ENCODE data around the gene SIX3.

Gene SIX3

DNA sequence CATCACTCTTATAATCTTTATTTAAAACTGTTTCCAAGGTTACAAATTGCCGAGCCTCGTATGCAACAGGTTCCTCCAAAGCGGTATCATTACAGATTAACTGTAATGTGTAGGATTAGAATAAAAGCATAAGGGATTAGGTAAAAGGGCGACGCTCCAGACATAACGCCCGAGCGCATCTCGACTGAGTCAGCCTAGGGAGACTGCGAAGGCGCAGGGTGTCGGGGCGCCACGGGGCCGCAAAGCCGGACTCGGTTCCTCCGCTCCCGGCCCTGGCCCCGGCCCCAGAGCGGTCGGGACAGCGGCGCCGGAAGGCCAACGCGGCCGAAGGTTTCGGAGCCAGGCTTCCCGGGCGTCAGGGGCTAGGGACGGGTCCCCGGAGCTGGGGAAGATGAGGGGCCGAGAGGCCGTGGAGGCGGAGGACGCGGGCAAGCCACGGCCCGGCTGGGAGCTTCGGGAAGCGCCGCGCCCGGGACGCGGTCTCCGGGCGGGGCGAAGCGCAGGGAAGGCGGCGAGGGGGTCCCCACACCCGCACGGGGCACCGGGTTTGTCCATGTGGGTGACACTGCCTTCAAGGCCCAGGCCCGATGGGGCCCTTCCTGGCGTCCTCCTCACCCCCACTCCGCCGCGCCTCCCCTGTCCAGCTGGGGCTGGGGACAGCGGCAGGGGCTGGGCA lies 12.9 kb upstream of the SIX3 start:
- no peak overlapping the region for H2BK120ac ChIP-seq (ENCODE audit: low read depth, low read length)
- H3K27me3 ChIP-seq (ENCODE audit: control insufficient read depth in 1 of 2, insufficient read depth in 1 of 2, low read length in 2 of 2), result peaks cover 90 to 97% of the 10 kb centered on the region in 2 experiments
- no peak overlapping the region for H2BK15ac ChIP-seq (ENCODE audit: low read depth, poor library complexity, severe bottlenecking)
- H3K4ac ChIP-seq (ENCODE audit: low read depth in 1 of 2, low read length in 2 of 2), result no peak overlapping the region
- H3K4me3 ChIP-seq (ENCODE audit: insufficient read depth in 1 of 2, low read depth in 1 of 2, low read length in 2 of 2), result no peak overlapping the region
- peak overlapping the region; percentile 55 for H3K4me2 ChIP-seq (ENCODE audit: low read length, poor library complexity, severe bottlenecking)
- no peak overlapping the region for H3K18ac ChIP-seq (ENCODE audit: low read depth in 1 of 2, low read length in 2 of 2)
- no peak overlapping the region for H4K91ac ChIP-seq (ENCODE audit: low read length)
- H4K8ac ChIP-seq (ENCODE audit: low read length), result no peak overlapping the region
- H3K9ac ChIP-seq (ENCODE audit: low read length), result no peak overlapping the region
- H3K4me1 ChIP-seq (ENCODE audit: control insufficient read depth, insufficient read depth, low read depth, low read length), result peaks cover 25% of the 10 kb centered on the region
- no peak overlapping the region for H2BK5ac ChIP-seq (ENCODE audit: low read depth, low read length, poor library complexity, severe bottlenecking)
- H3K14ac ChIP-seq (ENCODE audit: low read length in 2 of 2), result no peak overlapping the region
- no peak overlapping the region for H3K27ac ChIP-seq (ENCODE audit: low read length, poor library complexity, severe bottlenecking)
- no peak overlapping the region for H2BK12ac ChIP-seq (ENCODE audit: low read length in 2 of 2)
- no peaks in the 10 kb centered on the region for H3K79me1 ChIP-seq (replicated peaks; ENCODE audit: low read length, poor library complexity, severe bottlenecking)
- H2AK5ac ChIP-seq (ENCODE audit: low read length, severe bottlenecking), result no peak overlapping the region
- WGBS, result 1% methylated on average over 39 of the region's 62 CpGs
- H3K9me3 ChIP-seq (ENCODE audit: control insufficient read depth, low read length), result peaks cover 2% of the 10 kb centered on the region
- H3K36me3 ChIP-seq (ENCODE audit: control insufficient read depth in 1 of 2, insufficient read depth in 2 of 2, low read depth in 1 of 2, low read length in 2 of 2), result no peaks in the 10 kb centered on the region
- DNase-seq, result no peak
- H2AFZ ChIP-seq (ENCODE audit: low read depth, low read length), result no peak overlapping the region
- no peak overlapping the region for H3K23ac ChIP-seq (ENCODE audit: low read length in 2 of 2)

DNA sequence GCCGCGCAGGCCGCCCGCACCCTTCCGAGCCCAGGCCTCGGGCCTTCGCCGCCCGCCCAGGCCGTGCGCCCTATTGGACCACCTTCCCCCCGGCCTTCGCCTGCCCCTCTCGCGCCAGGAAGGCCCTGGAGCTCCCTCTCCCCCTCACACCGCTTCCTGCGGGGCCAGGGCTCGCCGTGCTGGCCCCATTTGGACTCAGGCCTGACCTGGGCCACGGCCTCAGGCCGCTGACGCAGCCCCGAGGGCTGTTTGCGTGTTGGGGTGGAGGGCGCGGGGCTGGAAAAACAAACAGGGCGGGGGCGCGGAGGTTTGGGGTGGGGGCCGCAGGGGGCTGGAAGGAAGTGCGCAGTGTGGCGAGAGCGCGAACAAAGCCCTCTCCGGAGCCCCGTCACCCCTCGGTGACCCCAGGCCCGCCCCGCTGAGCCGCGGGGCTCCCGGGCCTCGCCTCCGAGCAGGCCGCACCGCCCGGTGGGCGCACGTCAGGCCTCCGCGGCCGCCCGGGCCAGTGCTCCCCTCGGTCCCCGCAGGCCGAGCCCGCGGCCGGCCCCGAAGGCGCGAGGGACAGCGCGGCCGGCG lies 12.3 kb upstream of the SIX3 start:
- Histone ChIP-seq H3K27ac (ENCODE audit: low read length, poor library complexity, severe bottlenecking) (no peak overlapping the region), H2BK15ac (ENCODE audit: low read depth, poor library complexity, severe bottlenecking) (no peak overlapping the region), H3K9ac (ENCODE audit: low read length) (no peak overlapping the region), H2BK120ac (ENCODE audit: low read depth, low read length) (no peak overlapping the region), H2BK5ac (ENCODE audit: low read depth, low read length, poor library complexity, severe bottlenecking) (no peak overlapping the region), H3K18ac (ENCODE audit: low read depth in 1 of 2, low read length in 2 of 2) (no peak overlapping the region), H3K4me1 (ENCODE audit: control insufficient read depth, insufficient read depth, low read depth, low read length) (peaks cover 25% of the 10 kb centered on the region), H3K4ac (ENCODE audit: low read depth in 1 of 2, low read length in 2 of 2) (no peak overlapping the region), H4K91ac (ENCODE audit: low read length) (no peak overlapping the region), H2AK5ac (ENCODE audit: low read length, severe bottlenecking) (no peak overlapping the region), H4K8ac (ENCODE audit: low read length) (no peak overlapping the region), H3K79me1 (replicated peaks; ENCODE audit: low read length, poor library complexity, severe bottlenecking) (no peaks in the 10 kb centered on the region), H2BK12ac (ENCODE audit: low read length in 2 of 2) (no peak overlapping the region), H3K27me3 (ENCODE audit: control insufficient read depth in 1 of 2, insufficient read depth in 1 of 2, low read length in 2 of 2) (peaks cover 90 to 97% of the 10 kb centered on the region in 2 experiments), H3K36me3 (ENCODE audit: control insufficient read depth in 1 of 2, insufficient read depth in 2 of 2, low read depth in 1 of 2, low read length in 2 of 2) (no peaks in the 10 kb centered on the region), H3K14ac (ENCODE audit: low read length in 2 of 2) (no peak overlapping the region), H3K23ac (ENCODE audit: low read length in 2 of 2) (peak overlapping the region in 1 of 2 experiments; percentile 3), H3K4me3 (ENCODE audit: insufficient read depth in 1 of 2, low read depth in 1 of 2, low read length in 2 of 2) (no peak overlapping the region), H2AFZ (ENCODE audit: low read depth, low read length) (no peak overlapping the region), H3K9me3 (ENCODE audit: control insufficient read depth, low read length) (peaks cover 2% of the 10 kb centered on the region), H3K4me2 (ENCODE audit: low read length, poor library complexity, severe bottlenecking) (no peak overlapping the region)
- DNase-seq, result no peak
- WGBS, result 3% methylated on average over 48 of the region's 66 CpGs

DNA sequence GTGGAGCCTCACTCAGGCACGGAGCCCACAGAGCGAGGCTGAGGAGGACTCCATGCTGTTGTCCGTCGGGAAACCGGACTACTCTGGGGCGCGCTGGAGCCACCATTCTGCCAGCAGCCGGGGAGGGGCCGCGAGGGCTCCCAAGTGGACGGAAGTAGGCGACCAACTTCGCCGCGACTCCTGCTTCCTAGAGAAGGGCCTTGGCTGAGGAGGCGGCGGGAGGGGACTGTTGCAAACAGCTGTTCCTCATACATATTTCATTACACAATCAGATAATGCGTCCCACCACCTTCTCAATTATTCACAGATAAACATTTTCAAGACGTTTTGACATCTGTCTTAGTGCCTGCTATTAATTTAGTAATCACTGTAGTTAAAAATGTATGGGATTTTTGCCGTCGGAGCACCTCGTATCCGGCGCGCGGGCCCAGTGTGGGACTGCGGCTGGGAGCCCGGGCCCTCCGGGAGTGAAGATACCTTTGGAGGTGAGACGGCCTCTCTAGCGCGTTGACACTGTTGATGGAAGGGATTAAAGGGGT lies 11.7 kb upstream of the SIX3 start:
- H3K9ac ChIP-seq (ENCODE audit: low read length), result no peak overlapping the region
- peaks cover 25% of the 10 kb centered on the region for H3K4me1 ChIP-seq (ENCODE audit: control insufficient read depth, insufficient read depth, low read depth, low read length)
- WGBS, result 3% methylated on average over 28 of the region's 32 CpGs
- no peak overlapping the region for H3K27ac ChIP-seq (ENCODE audit: low read length, poor library complexity, severe bottlenecking)
- no peak overlapping the region for H3K4me2 ChIP-seq (ENCODE audit: low read length, poor library complexity, severe bottlenecking)
- H2BK5ac ChIP-seq (ENCODE audit: low read depth, low read length, poor library complexity, severe bottlenecking), result no peak overlapping the region
- no peak overlapping the region for H2BK15ac ChIP-seq (ENCODE audit: low read depth, poor library complexity, severe bottlenecking)
- H3K4ac ChIP-seq (ENCODE audit: low read depth in 1 of 2, low read length in 2 of 2), result no peak overlapping the region
- no peak overlapping the region for H4K91ac ChIP-seq (ENCODE audit: low read length)
- peaks cover 90 to 95% of the 10 kb centered on the region in 2 experiments for H3K27me3 ChIP-seq (ENCODE audit: control insufficient read depth in 1 of 2, insufficient read depth in 1 of 2, low read length in 2 of 2)
- no peak overlapping the region for H3K4me3 ChIP-seq (ENCODE audit: insufficient read depth in 1 of 2, low read depth in 1 of 2, low read length in 2 of 2)
- H3K14ac ChIP-seq (ENCODE audit: low read length in 2 of 2), result no peak overlapping the region
- H3K18ac ChIP-seq (ENCODE audit: low read depth in 1 of 2, low read length in 2 of 2), result no peak overlapping the region
- no peak overlapping the region for H2AFZ ChIP-seq (ENCODE audit: low read depth, low read length)
- no peak overlapping the region for H2BK120ac ChIP-seq (ENCODE audit: low read depth, low read length)
- no peaks in the 10 kb centered on the region for H3K36me3 ChIP-seq (ENCODE audit: control insufficient read depth in 1 of 2, insufficient read depth in 2 of 2, low read depth in 1 of 2, low read length in 2 of 2)
- H2BK12ac ChIP-seq (ENCODE audit: low read length in 2 of 2), result no peak overlapping the region
- no peak overlapping the region for H2AK5ac ChIP-seq (ENCODE audit: low read length, severe bottlenecking)
- peaks cover 2% of the 10 kb centered on the region for H3K9me3 ChIP-seq (ENCODE audit: control insufficient read depth, low read length)
- DNase-seq, result no peak
- H4K8ac ChIP-seq (ENCODE audit: low read length), result no peak overlapping the region
- no peaks in the 10 kb centered on the region for H3K79me1 ChIP-seq (replicated peaks; ENCODE audit: low read length, poor library complexity, severe bottlenecking)
- peak overlapping the region in 1 of 2 experiments; percentile 3 for H3K23ac ChIP-seq (ENCODE audit: low read length in 2 of 2)

DNA sequence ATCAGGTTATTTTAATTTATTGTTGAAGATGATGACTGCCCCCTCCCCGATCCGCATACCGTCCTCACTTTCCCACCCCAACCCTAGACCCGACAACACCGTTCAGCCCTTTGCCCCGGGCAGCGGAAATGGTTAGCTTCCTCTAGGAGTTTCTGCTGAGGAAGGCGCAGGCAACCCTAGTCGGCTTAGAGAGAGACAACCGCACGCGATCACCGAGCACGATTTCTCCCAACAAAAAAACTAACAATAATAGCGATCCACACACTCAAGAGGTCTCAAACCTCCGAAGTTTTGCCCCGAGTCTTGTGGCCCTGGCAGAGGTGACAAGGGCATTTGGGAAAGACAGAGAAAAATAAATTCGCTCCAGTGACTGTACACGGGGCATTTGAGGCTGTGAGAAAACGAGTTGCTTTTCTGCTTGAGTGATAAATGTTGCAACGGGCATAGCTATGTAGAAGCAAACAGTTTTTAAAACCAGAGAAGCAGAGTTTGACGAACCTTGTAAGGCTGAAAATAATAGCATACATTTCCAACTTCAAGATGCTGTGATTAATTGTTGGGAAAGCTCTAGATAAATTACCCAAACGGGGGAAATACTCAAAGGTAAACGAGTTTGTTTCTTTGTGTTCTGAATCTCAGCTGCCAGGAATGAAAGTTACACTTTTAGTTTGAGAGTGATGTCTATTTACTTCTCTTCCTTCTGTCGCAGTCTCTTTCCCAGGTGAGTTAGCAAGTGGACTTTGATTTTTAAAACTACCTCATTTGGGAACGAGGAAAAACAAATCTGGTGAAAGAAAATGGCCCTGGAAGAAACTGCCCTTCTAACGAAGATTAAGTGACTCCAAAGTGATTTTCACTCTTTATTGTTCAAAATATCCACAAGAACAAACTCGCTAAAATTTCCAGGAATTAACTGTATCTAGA lies 11.0 kb upstream of the SIX3 start:
- H3K9ac ChIP-seq (ENCODE audit: low read length), result no peak overlapping the region
- H2BK120ac ChIP-seq (ENCODE audit: low read depth, low read length), result no peak overlapping the region
- no peak overlapping the region for H3K14ac ChIP-seq (ENCODE audit: low read length in 2 of 2)
- peak overlapping the region; percentile 31 for H3K4me2 ChIP-seq (ENCODE audit: low read length, poor library complexity, severe bottlenecking)
- H2BK15ac ChIP-seq (ENCODE audit: low read depth, poor library complexity, severe bottlenecking), result no peak overlapping the region
- peaks cover 90 to 95% of the 10 kb centered on the region in 2 experiments for H3K27me3 ChIP-seq (ENCODE audit: control insufficient read depth in 1 of 2, insufficient read depth in 1 of 2, low read length in 2 of 2)
- H4K8ac ChIP-seq (ENCODE audit: low read length), result no peak overlapping the region
- H3K79me1 ChIP-seq (replicated peaks; ENCODE audit: low read length, poor library complexity, severe bottlenecking), result no peaks in the 10 kb centered on the region
- H3K27ac ChIP-seq (ENCODE audit: low read length, poor library complexity, severe bottlenecking), result no peak overlapping the region
- H3K9me3 ChIP-seq (ENCODE audit: control insufficient read depth, low read length), result peaks cover 2% of the 10 kb centered on the region
- no peak for DNase-seq
- no peak overlapping the region for H2AK5ac ChIP-seq (ENCODE audit: low read length, severe bottlenecking)
- WGBS, result 2% methylated on average over 26 of the region's 28 CpGs
- H2AFZ ChIP-seq (ENCODE audit: low read depth, low read length), result no peak overlapping the region
- no peak overlapping the region for H2BK12ac ChIP-seq (ENCODE audit: low read length in 2 of 2)
- no peak overlapping the region for H3K23ac ChIP-seq (ENCODE audit: low read length in 2 of 2)
- H3K4me1 ChIP-seq (ENCODE audit: control insufficient read depth, insufficient read depth, low read depth, low read length), result peaks cover 28% of the 10 kb centered on the region
- H3K18ac ChIP-seq (ENCODE audit: low read depth in 1 of 2, low read length in 2 of 2), result no peak overlapping the region
- H4K91ac ChIP-seq (ENCODE audit: low read length), result no peak overlapping the region
- no peak overlapping the region for H3K4ac ChIP-seq (ENCODE audit: low read depth in 1 of 2, low read length in 2 of 2)
- no peak overlapping the region for H2BK5ac ChIP-seq (ENCODE audit: low read depth, low read length, poor library complexity, severe bottlenecking)
- no peak overlapping the region for H3K4me3 ChIP-seq (ENCODE audit: insufficient read depth in 1 of 2, low read depth in 1 of 2, low read length in 2 of 2)
- H3K36me3 ChIP-seq (ENCODE audit: control insufficient read depth in 1 of 2, insufficient read depth in 2 of 2, low read depth in 1 of 2, low read length in 2 of 2), result no peaks in the 10 kb centered on the region
